ENCODE results near the gene CYP2D6. TPM values are rescaled to one million over a fixed set of nuclear protein-coding genes. Genes with fewer than 3 reads are reported as not detected.
"Not testable (repeated sequence)": the region's sequence is repeated elsewhere in the genome, so short reads cannot be mapped to it uniquely, and the experiment has no call there.

CYP2D6 gene
- total RNA-seq, 1 donor from 2014 or later, result 4.0 TPM

GRCh38 chr22:42128007-42128406 lies 2.6 kb downstream of the CYP2D6 start:
- not testable (repeated sequence) for H3K4me1 Mint-ChIP-seq (ENCODE audit: unreplicated experiment); H3K27me3 Mint-ChIP-seq; H3K4me3 Mint-ChIP-seq; H3K27ac Mint-ChIP-seq; H3K9me3 Mint-ChIP-seq; H3K36me3 Mint-ChIP-seq; DNase-seq (ENCODE audit: extremely low spot score, unreplicated experiment)

- no peak overlapping the region for H3K27ac Mint-ChIP-seq
- no peaks in the 10 kb centered on the region for H3K4me1 Mint-ChIP-seq (ENCODE audit: unreplicated experiment)
- DNase-seq (ENCODE audit: extremely low spot score, unreplicated experiment), result no peak
- no peak for TF ChIP-seq CTCF (conservative IDR thresholded peaks at IDR 0.05)
- no peaks in the 10 kb centered on the region for H3K36me3 Mint-ChIP-seq
- no peaks in the 10 kb centered on the region for H3K9me3 Mint-ChIP-seq
- no peaks in the 10 kb centered on the region for H3K27me3 Mint-ChIP-seq
- no peak overlapping the region for H3K4me3 Mint-ChIP-seq
Observed at GRCh38 chr22:42127606-42128005, 3.0 kb downstream of the CYP2D6 start.

- not testable (repeated sequence) for H3K9me3 Mint-ChIP-seq; DNase-seq (ENCODE audit: extremely low spot score, unreplicated experiment); H3K36me3 Mint-ChIP-seq; H3K27me3 Mint-ChIP-seq; H3K4me3 Mint-ChIP-seq; H3K4me1 Mint-ChIP-seq (ENCODE audit: unreplicated experiment); H3K27ac Mint-ChIP-seq
Observed at GRCh38 chr22:42123529-42123928, 7.1 kb downstream of the CYP2D6 start.

- not testable (repeated sequence) for H3K27me3 Mint-ChIP-seq; H3K4me1 Mint-ChIP-seq (ENCODE audit: unreplicated experiment); H3K4me3 Mint-ChIP-seq; DNase-seq (ENCODE audit: extremely low spot score, unreplicated experiment); H3K36me3 Mint-ChIP-seq; H3K9me3 Mint-ChIP-seq; H3K27ac Mint-ChIP-seq
Observed at GRCh38 chr22:42120231-42121021, 10.2 kb downstream of the CYP2D6 start.

GRCh38 chr22:42116848-42117424 lies 13.7 kb downstream of the CYP2D6 start:
- H3K27me3 Mint-ChIP-seq, result no peaks in the 10 kb centered on the region
- DNase-seq (ENCODE audit: extremely low spot score, unreplicated experiment), result no peak
- peaks cover 13% of the 10 kb centered on the region for H3K36me3 Mint-ChIP-seq
- H3K9me3 Mint-ChIP-seq, result peaks cover 4% of the 10 kb centered on the region
- peaks cover 5% of the 10 kb centered on the region for H3K4me1 Mint-ChIP-seq (ENCODE audit: unreplicated experiment)
- TF ChIP-seq CTCF (conservative IDR thresholded peaks at IDR 0.05), result peak; percentile 30
- no peak overlapping the region for H3K4me3 Mint-ChIP-seq
- H3K27ac Mint-ChIP-seq, result no peak overlapping the region

GRCh38 chr22:42115420-42115830 lies 15.2 kb downstream of the CYP2D6 start:
- not testable (repeated sequence) for H3K27me3 Mint-ChIP-seq; H3K4me1 Mint-ChIP-seq (ENCODE audit: unreplicated experiment); DNase-seq (ENCODE audit: extremely low spot score, unreplicated experiment); H3K4me3 Mint-ChIP-seq; H3K9me3 Mint-ChIP-seq
- Mint-ChIP-seq H3K27ac (peak overlapping the region; percentile 63), H3K36me3 (peaks cover 14% of the 10 kb centered on the region)

- DNase-seq (ENCODE audit: extremely low spot score, unreplicated experiment), result no peak
- no peak overlapping the region for H3K4me3 Mint-ChIP-seq
- no peaks in the 10 kb centered on the region for H3K27me3 Mint-ChIP-seq
- peak; percentile 59 for TF ChIP-seq CTCF (conservative IDR thresholded peaks at IDR 0.05)
- H3K9me3 Mint-ChIP-seq, result peaks cover 4% of the 10 kb centered on the region
- no peak overlapping the region for H3K27ac Mint-ChIP-seq
- H3K4me1 Mint-ChIP-seq (ENCODE audit: unreplicated experiment), result peaks cover 1% of the 10 kb centered on the region
- H3K36me3 Mint-ChIP-seq, result peaks cover 17% of the 10 kb centered on the region
Observed at GRCh38 chr22:42114721-42115120, 15.9 kb downstream of the CYP2D6 start.
